Posterior vena cava (tissue), 2 donors: ENCODE measurements around the gene KCNMA1. TPM values are rescaled to one million over a fixed set of nuclear protein-coding genes. Genes with fewer than 3 reads are reported as not detected.
A peak's percentile ranks its signal among the peaks of the same experiment; 100 is the strongest.

ENCODE experiments used
- DNase-seq: peaks from one replicate; pipeline ENCODE4 v3.0.0-alpha.2; 2020; ENCODE audit warnings: low spot score
- intact Hi-C, 2 donors: fragments of 100-400 bp; cut with DNase I; formaldehyde crosslinking; loops; one replicate each; pipeline versions ENCODE4 v1.14.1 to v1.14.2; 2022 to 2023
- total RNA-seq, 2 donors: library from RNA; stranded (reverse); fragmentation: NEBNext Ultra II Directional; extraction: Animal tissue kit (Norgen Biotek cat#: 25700); gene quantifications; one replicate each; pipeline ENCODE4 v1.2.1, GENCODE V29; 2021
- donor health status: DM: yes; HTN: yes; CAD: no.
- donor health status: DM: yes; HTN: yes; CAD: no.

KCNMA1 gene
- total RNA-seq, 2 donors from 2014 or later, result 99.7 to 117 TPM

DNA sequence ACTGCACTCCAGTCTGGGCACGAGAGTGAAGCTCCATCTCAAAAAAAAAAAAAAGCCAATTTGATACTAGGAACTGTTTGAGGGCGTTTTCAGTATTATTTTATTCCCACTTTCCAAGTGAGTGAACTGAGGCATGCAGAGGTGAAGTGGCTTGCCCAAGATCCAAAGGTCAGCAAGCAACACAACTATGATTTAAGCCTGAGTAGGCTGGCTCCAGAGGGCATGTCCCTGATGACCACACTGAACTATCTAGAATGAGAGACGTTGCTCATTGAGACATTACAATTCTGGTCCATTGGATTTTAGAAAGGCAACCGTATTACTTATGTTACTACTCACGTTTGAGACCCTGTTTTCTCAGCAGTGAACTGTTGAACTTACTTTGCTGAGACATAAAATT, 20.8 kb downstream of the KCNMA1 start:
- intact Hi-C loops, result loop anchor here in 1 of 2 donors (5.0 kb wide), 1 partner anchor 1594 kb away; no protein-coding TSS in a partner anchor

GRCh38 chr10:77614778-77615625, 22.6 kb downstream of the KCNMA1 start:
- no peak for DNase-seq
- intact Hi-C loops, result loop anchor here in 1 of 2 donors (5.0 kb wide), 1 partner anchor 1593 kb away; no protein-coding TSS in a partner anchor

More for the DNA sequence above, 20.8 kb downstream of the KCNMA1 start:
- no peak for DNase-seq

DNA sequence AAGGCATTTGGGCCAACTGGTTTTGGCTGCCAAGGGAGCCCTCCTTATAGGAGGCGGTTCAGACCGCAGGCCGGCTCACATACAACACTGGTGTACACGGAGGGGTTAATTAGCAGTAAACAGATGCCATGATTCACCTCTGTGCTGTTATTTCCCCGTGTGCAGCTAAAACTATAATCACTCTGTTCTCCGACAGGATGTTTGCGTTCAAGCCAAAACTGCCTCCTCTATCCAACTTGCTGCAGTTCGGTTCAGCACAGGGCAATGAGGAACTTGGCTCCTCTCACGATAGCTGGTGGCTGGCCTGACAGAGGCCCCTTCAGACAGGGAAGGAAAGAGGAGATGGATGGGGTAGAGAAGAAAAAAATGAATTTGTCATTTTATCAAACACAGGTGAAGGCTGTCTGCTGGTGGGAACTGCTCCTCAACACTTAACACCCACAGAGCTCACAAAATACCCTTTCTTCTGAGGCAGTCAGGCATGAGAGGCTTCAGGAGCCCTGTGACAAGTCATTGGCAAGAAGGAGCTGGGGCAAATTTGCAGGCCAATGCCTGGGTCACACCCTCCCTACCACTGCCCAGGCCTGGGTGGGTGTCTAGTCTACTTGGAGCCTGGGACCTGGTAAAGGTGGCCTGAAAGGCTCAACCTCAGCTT, 24.0 kb downstream of the KCNMA1 start:
- intact Hi-C loops, result loop anchor here in 1 of 2 donors (1.0 kb wide), 1 partner anchor 33 kb away; no protein-coding TSS in a partner anchor
- no peak for DNase-seq

- intact Hi-C loops, result no loop called here
- DNase-seq, result no peak
Measured at GRCh38 chr10:77611670-77612069, 25.9 kb downstream of the KCNMA1 start.

GRCh38 chr10:77611221-77611620, 26.4 kb downstream of the KCNMA1 start:
- intact Hi-C loops, result no loop called here
- no peak for DNase-seq

GRCh38 chr10:77609781-77610272, 27.8 kb downstream of the KCNMA1 start:
- intact Hi-C loops, result no loop called here
- DNase-seq, result no peak

DNA sequence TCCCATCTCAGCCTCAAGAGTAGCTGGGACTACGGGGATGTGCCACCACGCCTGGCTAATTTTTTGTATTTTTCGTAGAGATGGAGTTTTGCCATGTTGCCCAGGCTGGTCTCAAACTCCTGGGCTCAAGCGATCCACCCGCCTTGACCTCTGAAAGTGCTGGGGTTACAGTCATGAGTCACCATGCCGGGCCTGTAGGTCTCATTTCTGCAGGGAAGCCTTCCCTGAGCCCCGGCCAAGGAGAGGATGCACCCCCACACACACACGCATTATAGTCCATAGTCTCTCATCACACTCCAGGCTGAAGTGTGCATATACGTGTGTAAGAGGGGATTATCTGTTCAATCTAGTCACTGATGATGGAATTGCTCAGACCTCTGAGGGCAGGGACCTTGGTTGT, 29.3 kb downstream of the KCNMA1 start:
- peak; percentile 50 for DNase-seq
- intact Hi-C loops, result no loop called here

- intact Hi-C loops, result no loop called here
- peak; percentile 23 for DNase-seq
Measured at GRCh38 chr10:77606751-77607150, 30.9 kb downstream of the KCNMA1 start.

DNA sequence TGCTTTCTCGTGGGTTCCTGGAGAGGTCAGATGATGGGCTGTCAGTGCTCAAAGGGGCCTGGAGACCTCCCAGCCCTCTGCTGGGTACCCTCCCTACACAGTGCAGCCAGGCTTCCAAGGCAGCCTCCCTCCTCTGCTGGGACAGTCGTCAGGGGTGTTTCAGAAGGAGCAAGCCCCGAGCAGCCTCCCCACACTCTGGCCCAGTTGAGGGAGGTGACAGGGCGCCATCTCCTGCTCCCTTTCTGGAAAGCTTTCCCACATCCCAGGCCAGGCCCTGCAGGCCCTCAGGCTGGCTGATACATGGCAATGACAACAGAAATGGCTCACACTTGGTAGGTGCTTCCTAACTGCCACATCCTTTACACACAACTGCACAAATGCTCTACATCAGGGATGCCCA, 32.1 kb downstream of the KCNMA1 start:
- intact Hi-C loops, result no loop called here
- DNase-seq, result peak; percentile 71

DNA sequence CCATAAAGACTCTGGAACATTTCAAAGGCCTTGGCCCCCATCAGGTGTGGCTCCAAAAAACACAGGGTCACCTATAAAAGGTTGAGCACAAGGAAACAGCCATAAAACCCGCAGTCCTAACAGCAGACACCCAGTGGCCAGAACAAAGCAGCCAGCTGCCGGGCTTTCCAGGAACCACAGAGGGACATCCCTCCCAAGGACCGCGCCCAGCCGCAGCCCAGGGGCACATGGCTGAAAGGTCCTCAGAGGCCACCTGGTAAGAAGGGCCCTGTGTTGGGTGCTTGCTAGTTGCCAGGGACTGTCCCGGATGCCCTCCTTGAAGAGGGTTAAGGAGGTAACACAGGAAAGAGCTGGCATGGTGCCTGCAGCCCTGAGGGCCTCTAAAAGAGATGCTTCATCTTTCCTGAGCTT, 32.7 kb downstream of the KCNMA1 start:
- intact Hi-C loops, result loop anchor here in 1 of 2 donors (5.0 kb wide), 1 partner anchor 903 kb away; no protein-coding TSS in a partner anchor
- no peak for DNase-seq

- peak; percentile 57 for DNase-seq
- intact Hi-C loops, result loop anchor here in 1 of 2 donors (5.0 kb wide), 1 partner anchor 902 kb away; no protein-coding TSS in a partner anchor
Measured at GRCh38 chr10:77604063-77604462, 33.5 kb downstream of the KCNMA1 start.

- intact Hi-C loops, result loop anchor here in 1 of 2 donors (5.0 kb wide), 1 partner anchor 901 kb away; no protein-coding TSS in a partner anchor
- DNase-seq, result peak; percentile 59
Measured at GRCh38 chr10:77603534-77603927, 34.1 kb downstream of the KCNMA1 start.

GRCh38 chr10:77602913-77603533, 34.6 kb downstream of the KCNMA1 start:
- intact Hi-C loops, result loop anchor here in 1 of 2 donors (5.0 kb wide), 1 partner anchor 901 kb away; no protein-coding TSS in a partner anchor
- DNase-seq, result peak; percentile 25

GRCh38 chr10:77602231-77602912, 35.2 kb downstream of the KCNMA1 start:
- peak; percentile 23 for DNase-seq

DNA sequence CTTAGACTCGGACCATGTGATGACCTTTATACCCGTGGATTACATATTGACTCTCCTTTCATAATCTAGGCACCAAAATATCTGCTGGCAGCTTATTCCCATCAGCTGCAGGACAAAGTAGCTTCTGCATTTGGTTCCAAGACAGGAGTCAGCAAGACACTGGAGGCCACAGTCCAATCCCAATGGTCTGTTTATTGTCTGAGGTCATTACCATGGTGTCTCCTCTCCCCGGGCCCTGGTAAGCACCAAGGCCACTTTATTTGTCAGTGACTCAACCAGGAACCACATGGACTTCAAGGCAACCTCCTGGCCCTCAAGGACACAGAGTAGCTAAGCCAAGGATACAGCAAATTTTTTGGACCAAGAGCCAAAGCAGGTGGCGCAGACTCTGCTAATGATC, 36.1 kb downstream of the KCNMA1 start:
- no peak for DNase-seq
- intact Hi-C loops, result loop anchor here in 1 of 2 donors (5.0 kb wide), 1 partner anchor 899 kb away; no protein-coding TSS in a partner anchor

More at GRCh38 chr10:77602231-77602912, 35.2 kb downstream of the KCNMA1 start:
- intact Hi-C loops, result loop anchor here in 1 of 2 donors (5.0 kb wide), 1 partner anchor 900 kb away; no protein-coding TSS in a partner anchor

DNA sequence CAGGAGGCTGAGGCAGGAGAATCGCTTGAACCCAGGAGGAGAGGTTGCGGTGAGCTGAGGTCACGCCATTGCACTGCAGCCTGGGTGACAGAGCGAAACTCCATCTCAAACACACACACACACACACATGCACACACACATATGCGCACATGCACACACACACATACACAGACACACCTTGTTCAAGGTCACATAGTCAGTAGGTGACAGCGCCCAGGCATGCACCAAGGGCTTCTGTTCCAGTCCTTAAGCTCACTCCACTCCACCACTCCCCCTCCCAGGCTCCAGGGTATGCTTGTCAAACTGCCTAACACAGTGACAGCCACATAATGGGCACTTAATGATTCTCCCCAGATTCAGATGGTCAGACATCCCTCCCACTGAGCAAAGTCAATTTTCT, 37.0 kb downstream of the KCNMA1 start:
- intact Hi-C loops, result loop anchor here in 1 of 2 donors (5.0 kb wide), 1 partner anchor 898 kb away; no protein-coding TSS in a partner anchor
- DNase-seq, result no peak

GRCh38 chr10:77599651-77600050, 38.0 kb downstream of the KCNMA1 start:
- intact Hi-C loops, result loop anchor here (5.0 kb wide), 2 partner anchors 33 to 897 kb away; no protein-coding TSS in a partner anchor
- peak; percentile 5 for DNase-seq

- intact Hi-C loops, result loop anchor here in 1 of 2 donors (5.0 kb wide), 1 partner anchor 34 kb away; no protein-coding TSS in a partner anchor
- no peak for DNase-seq
Measured at GRCh38 chr10:77598606-77599005, 39.0 kb downstream of the KCNMA1 start.
